GM12873 (cell line): ENCODE measurements around the gene PPP3CA.

Experiments
- TF ChIP-seq, protein P1 (sequence below): IDR thresholded peaks from 2 replicates; pipeline ENCODE4 v1.5.1; 2012; ENCODE audit warnings: low read depth, mild to moderate bottlenecking, moderate library complexity, low read length, control low read depth; ENCODE audit not compliant: insufficient read depth; ENCODE audit errors: missing control alignments

PPP3CA gene

DNA sequence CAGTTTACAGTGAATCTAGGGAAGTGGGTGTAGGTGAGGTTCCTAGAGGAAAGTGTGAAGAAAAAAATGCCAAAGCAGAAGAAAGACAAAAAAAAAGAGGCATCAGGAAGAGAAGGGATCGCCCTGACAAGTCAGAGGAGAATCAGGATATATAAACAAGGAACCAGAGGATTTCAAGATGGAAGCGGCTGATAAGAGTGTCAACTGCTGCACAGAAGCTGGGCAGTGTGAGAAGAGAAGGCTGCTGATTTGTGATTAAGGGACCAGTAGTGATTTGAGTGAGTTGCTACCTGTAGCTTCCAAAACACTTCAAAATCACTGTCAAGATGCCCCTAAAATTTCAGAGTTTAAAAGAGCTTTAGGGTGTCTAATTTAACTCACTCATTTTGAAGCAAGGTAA, 258.2 kb downstream of the PPP3CA start:
- TF ChIP-seq, protein P1, sequence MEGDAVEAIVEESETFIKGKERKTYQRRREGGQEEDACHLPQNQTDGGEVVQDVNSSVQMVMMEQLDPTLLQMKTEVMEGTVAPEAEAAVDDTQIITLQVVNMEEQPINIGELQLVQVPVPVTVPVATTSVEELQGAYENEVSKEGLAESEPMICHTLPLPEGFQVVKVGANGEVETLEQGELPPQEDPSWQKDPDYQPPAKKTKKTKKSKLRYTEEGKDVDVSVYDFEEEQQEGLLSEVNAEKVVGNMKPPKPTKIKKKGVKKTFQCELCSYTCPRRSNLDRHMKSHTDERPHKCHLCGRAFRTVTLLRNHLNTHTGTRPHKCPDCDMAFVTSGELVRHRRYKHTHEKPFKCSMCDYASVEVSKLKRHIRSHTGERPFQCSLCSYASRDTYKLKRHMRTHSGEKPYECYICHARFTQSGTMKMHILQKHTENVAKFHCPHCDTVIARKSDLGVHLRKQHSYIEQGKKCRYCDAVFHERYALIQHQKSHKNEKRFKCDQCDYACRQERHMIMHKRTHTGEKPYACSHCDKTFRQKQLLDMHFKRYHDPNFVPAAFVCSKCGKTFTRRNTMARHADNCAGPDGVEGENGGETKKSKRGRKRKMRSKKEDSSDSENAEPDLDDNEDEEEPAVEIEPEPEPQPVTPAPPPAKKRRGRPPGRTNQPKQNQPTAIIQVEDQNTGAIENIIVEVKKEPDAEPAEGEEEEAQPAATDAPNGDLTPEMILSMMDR = no peak

DNA sequence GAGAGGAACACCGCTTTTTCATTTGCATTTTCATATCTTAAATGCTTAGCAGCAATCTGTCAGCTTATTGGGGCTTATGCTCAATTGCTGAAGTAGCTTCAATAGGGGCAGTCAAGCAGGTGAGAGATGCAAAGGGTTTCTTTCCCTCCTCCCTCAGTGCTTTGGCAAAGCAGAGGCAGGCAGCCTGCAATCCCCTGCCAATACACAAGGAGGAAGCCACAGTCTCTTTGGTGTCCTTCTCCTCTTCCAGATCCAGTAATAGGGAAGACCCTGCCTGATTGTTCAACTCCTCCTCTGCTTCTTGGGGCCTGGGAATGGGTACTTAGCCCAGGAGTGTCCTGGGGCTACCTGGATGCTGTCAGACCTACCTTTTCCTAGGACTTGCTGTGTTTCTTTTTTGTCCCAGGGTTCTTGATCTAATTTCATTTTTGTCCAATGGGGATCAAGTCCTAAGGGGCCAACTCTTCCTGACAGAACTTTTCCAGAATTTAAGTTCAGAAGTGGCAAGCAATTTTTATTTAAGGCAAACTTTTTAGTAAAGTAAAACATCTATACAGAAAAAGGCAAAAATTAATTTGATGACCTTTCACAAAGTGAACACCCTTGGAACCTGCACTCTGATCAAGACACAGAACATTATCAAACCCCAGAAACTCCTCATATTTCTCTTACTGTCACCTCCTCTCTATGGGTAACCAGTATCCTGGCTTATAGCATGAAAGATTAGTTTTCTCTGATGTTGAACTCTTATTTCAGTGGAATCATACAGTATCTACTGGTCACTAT, 260.3 kb downstream of the PPP3CA start:
- TF ChIP-seq, protein P1 = peak; percentile 31

DNA sequence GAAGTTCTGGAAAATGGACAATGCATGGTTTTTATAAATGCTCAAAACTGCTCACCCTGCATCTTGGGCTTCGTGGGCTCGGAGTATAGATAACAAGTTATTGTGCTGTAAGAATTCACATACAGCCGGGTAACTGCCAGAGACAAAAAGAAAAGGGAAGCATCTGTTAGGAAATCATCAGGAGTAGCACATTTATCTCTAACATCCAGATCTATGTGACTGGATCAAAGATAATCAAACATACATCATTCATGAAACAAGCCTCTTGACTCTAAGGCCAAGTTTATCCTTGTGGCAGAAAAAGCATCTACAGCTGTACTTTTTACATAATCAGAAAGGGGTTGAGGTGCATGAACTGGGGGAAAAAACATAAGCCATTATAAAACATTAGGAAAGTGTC, 264.2 kb downstream of the PPP3CA start:
- TF ChIP-seq, protein P1 = no peak

DNA sequence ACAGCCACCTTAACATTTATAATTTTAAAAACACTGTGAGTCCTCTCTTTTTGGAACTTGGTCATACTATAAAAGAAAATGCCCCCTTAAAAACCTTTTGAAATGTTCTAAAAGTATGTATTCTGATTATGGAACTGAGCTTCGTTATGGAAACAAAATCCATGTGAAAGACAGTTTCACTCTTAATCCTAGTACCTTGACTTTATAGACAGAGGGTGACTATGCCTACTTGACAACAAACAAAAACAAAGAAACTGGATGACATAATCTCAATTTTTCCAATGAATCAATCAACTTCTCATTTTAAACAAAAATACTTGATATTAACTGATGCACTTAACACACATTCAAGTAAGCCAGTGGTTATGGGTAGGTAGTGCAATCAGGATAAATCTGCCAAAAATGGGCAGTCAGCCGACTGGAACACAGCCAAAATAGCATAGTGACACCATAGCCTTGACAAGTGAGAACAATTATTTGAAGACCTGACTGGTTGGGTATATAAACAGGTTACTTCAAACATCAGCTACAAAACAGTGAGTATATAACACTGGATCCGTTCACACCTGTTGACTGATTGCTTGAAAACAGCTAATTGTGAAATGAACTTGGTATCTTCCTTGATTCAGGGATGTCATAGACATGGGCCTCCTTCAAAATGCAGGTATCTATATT, 265.5 kb downstream of the PPP3CA start:
- TF ChIP-seq, protein P1 = no peak

DNA sequence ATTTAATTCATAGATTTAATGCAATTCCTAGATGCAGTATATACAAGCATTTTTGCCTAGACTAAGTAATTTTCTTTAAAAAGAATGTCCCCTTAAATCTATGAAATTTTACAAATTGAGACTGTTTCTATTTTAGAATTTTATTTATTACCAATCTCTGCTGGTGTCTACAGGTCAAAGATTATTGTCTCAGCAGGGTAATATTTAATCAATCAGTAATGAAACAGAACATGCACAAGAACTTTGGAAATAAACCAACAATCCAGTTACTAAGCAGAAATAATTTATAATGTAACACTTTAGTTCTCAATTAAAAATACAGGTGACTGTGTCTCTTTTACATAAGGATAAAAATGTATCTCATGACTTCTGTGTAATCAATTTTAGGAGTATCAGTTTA, 266.2 kb downstream of the PPP3CA start:
- TF ChIP-seq, protein P1 = no peak

DNA sequence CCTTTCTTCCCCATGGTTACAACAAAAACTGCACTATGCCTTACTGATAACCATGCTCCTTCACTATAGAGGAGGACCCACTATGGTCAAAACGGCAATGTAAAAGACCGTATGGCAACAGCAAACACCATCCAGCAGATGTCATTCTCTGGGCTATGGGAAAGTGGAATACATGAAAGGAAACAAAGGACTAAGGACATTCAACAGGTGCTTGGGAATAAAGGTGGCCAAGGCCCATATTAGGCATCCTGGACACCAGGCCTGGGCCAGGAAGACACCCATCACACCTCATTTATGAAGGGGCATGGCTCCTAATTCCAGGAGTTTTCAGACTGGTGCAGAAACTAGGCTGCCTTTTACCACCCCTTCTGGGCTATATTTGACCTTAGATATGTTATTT, 268.4 kb downstream of the PPP3CA start:
- TF ChIP-seq, protein P1 = no peak

DNA sequence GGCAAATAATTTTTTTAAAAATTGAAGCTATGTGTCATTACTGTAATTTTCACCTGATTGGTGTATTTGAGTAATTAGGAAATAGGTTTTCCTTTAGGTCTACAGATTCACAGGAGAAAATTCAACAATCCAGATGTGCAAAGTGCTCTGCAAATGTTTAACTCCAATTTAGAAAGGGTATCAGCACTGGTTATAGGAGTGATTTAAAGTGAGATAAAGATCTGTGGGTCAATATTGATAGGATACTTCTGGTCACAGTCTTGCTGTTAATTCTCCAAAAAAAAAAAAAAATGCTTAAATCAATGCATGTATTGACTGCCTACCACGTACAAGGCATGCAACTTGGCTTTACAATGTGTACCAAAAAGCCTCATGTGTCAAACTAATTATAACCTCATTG, 271.3 kb downstream of the PPP3CA start:
- TF ChIP-seq, protein P1 = no peak
